GM12874 (cell line): Measurements from ENCODE around the gene GNA15.

Experiments used
- TF ChIP-seq, protein P1 (sequence below): IDR thresholded peaks from 2 replicates; pipeline ENCODE4 v1.5.1; 2011; ENCODE audit warnings: low read depth, mild to moderate bottlenecking, control low read depth, low read length, moderate library complexity; ENCODE audit not compliant: insufficient read depth

GNA15 gene

DNA sequence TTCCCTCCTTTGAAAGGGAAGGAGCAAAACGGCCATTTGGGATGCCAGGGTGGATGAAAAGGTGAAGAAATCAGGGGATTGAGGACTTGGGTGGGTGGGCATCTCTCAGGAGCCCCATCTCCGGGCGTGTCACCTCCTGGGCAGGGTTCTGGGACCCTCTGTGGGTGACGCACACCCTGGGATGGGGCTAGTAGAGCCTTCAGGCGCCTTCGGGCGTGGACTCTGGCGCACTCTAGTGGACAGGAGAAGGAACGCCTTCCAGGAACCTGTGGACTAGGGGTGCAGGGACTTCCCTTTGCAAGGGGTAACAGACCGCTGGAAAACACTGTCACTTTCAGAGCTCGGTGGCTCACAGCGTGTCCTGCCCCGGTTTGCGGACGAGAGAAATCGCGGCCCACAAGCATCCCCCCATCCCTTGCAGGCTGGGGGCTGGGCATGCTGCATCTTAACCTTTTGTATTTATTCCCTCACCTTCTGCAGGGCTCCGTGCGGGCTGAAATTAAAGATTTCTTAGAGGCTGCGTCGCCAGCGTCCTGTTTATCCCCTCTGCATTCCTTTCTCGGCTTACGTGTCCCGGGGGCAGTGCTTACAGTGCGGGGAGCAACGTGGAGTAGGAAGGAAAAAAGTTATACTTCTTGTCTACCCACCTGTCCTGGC lies 27.5 kb downstream of the GNA15 start:
- TF ChIP-seq, protein P1, sequence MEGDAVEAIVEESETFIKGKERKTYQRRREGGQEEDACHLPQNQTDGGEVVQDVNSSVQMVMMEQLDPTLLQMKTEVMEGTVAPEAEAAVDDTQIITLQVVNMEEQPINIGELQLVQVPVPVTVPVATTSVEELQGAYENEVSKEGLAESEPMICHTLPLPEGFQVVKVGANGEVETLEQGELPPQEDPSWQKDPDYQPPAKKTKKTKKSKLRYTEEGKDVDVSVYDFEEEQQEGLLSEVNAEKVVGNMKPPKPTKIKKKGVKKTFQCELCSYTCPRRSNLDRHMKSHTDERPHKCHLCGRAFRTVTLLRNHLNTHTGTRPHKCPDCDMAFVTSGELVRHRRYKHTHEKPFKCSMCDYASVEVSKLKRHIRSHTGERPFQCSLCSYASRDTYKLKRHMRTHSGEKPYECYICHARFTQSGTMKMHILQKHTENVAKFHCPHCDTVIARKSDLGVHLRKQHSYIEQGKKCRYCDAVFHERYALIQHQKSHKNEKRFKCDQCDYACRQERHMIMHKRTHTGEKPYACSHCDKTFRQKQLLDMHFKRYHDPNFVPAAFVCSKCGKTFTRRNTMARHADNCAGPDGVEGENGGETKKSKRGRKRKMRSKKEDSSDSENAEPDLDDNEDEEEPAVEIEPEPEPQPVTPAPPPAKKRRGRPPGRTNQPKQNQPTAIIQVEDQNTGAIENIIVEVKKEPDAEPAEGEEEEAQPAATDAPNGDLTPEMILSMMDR = peak; percentile 97

DNA sequence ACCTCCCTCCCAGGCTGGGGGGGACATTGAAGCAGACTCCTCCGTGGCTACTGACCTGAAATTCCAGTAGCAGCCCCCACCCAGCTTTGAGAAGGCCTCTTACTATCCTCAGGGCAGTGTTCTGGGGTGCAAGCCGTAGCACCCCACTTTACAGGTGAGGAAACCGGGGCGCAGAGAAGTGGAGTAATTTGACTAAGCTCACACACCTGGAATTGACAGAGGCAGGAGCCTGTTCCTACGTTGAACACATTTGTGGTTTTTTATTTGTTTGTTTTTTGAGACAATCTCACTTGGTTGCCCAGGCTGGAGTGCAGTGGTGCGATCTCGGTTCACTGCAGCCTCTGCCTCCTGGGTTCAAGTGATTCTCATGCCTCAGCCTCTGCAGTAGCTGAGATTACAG lies 28.1 kb downstream of the GNA15 start:
- TF ChIP-seq, protein P1 = no peak

GRCh38 chr19:3167533-3168272 lies 31.9 kb downstream of the GNA15 start:
- TF ChIP-seq, protein P1 = no peak

DNA sequence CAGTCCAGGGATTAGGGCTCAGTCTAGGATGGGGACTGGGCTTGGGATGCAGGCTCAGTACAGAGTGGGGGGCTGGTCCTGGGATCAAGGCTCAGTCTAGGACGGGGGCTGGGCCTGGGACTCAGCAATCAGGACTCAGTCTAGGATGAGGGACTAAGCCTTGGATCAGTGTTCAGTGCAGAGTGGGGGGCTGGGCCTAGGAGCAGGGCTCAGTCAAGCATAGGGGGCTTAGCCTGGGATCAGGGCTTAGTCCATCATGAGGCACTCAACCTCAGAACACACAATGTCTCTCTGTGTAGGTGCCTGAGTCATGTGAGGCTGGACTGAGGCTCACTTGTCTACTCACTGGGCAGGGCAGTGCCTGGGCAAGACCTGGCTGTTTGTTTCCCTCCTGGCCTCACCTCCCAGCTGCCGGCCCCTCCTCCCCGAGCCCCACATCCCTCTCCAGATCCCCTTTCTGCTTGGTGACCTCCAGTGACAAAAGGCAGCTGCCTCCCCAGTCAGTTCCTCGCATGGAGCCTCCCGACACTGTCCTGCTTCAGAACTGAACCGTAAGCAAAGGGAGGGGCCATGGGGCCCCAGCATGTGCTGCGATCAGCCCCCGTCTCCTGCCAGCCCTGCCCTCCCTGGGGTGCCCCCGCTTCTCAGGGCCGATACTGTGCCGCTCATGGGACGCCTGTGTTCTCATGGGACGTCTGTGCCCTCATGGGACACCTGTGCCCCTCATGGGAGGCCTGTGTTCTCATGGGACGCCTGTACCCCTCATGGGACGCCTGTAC lies 36.2 kb downstream of the GNA15 start:
- TF ChIP-seq, protein P1 = no peak

DNA sequence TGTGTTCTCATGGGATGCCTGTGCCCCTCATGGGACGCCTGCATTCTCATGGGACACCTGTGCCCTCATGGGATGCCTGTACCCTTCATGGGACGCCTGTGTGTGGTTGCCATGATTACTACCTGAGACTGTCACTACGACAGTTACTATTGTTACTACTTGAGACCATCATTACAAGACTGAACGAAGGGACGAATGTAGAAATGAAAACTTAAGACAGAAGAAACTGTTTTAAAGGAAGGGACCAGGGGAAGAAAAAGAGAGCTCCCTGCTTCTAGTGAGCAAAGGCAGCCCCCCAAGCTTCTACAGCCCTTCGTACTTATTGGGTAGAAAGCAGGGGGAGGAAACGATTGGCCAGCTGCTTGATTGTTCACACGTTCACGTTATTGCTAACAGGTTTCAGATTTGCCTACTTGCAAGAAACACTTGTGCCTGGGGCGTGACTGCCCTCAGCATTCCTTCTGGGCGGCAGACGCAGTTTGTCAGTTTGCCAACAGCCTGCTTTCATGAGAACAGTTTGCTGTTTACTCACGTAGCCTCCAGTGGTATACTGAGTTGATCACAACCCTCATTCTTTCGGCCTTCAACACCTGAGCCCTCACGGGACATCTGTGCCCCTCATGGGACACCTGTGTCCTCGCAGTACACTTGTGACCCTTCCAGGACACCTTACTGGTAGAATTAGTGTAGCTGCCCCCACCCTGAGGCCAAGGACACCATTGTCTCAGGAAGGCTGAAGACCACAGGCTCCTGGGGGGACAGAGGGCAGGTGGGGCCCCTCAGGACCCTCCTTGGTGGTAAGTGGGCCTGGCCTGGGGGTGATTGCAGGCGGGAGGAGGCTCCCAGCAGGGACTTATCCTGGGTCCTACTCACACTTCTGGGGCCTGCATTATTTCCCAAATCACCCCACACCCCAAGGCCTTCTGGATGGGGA lies 40.2 kb downstream of the GNA15 start:
- TF ChIP-seq, protein P1 = no peak

- TF ChIP-seq, protein P1 = no peak
These were observed 41.1 kb downstream of the GNA15 start for GRCh38 chr19:3176715-3177501.
